AG04450 (cell line): ENCODE results near the gene CDKN2C. TPM values are rescaled to one million over a fixed set of nuclear protein-coding genes. Genes with fewer than 3 reads are reported as not detected.

Source experiments
- CTCF ChIA-PET: fragments of 300-600, 350-600 bp; formaldehyde crosslinking; extraction: SDS; loops from one replicate; lab custom pipeline; 2022; ENCODE audit warnings: antibody characterized with exemption, inconsistent platforms; lab: Charles Lee
- POLR2A ChIA-PET: fragments of 350-600 bp; formaldehyde crosslinking; extraction: SDS; loops from one replicate; lab custom pipeline; 2021; ENCODE audit warnings: antibody characterized with exemption, inconsistent platforms; lab: Yijun Ruan, JAX
- DNase-seq: peaks from one replicate; pipeline ENCODE4 v3.0.0-alpha.2; 2011; ENCODE audit warnings: low read depth, low spot score
- H3K27ac ChIP-seq: one replicate; pipeline ENCODE4 v1.5.1; 2012; ENCODE audit warnings: low read depth, low read length, control low read depth
- H3K27me3 ChIP-seq: one replicate; pipeline ENCODE4 v1.6.0; 2012; ENCODE audit warnings: low read length; ENCODE audit not compliant: control insufficient read depth, insufficient read depth
- H3K4me3 ChIP-seq: 2 replicates; pipeline ENCODE4 v1.5.1; 2011; ENCODE audit warnings: mild to moderate bottlenecking, low read depth, low read length, control low read depth
- H3K9me3 ChIP-seq: 2 replicates; pipeline ENCODE4 v1.5.1; 2012; ENCODE audit warnings: low read length; ENCODE audit not compliant: control insufficient read depth, insufficient read depth
- polyA plus RNA-seq: library from polyadenylated mRNA; depleted of rRNA; stranded (reverse); fragments of >200 nt; gene quantifications from 2 replicates; pipeline ENCODE4 v1.2.3, GENCODE V29; 2011
- TF ChIP-seq, protein P1 (sequence below): IDR thresholded peaks from 2 replicates; pipeline ENCODE4 v1.5.1; 2011; ENCODE audit warnings: low read depth, low read length, control low read depth, inconsistent platforms

The CDKN2C gene
- polyA plus RNA-seq, 1 experiment: 12.5 TPM

GRCh38 chr1:50985094-50985493 is 15.0 kb downstream of the CDKN2C start:
- no peak overlapping the region for H3K4me3 ChIP-seq
- no peaks in the 10 kb centered on the region for H3K9me3 ChIP-seq
- DNase-seq: no peak
- H3K27me3 ChIP-seq: no peaks in the 10 kb centered on the region
- POLR2A ChIA-PET: no interaction called here
- no peak overlapping the region for H3K27ac ChIP-seq
- TF ChIP-seq, protein P1, sequence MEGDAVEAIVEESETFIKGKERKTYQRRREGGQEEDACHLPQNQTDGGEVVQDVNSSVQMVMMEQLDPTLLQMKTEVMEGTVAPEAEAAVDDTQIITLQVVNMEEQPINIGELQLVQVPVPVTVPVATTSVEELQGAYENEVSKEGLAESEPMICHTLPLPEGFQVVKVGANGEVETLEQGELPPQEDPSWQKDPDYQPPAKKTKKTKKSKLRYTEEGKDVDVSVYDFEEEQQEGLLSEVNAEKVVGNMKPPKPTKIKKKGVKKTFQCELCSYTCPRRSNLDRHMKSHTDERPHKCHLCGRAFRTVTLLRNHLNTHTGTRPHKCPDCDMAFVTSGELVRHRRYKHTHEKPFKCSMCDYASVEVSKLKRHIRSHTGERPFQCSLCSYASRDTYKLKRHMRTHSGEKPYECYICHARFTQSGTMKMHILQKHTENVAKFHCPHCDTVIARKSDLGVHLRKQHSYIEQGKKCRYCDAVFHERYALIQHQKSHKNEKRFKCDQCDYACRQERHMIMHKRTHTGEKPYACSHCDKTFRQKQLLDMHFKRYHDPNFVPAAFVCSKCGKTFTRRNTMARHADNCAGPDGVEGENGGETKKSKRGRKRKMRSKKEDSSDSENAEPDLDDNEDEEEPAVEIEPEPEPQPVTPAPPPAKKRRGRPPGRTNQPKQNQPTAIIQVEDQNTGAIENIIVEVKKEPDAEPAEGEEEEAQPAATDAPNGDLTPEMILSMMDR: no peak
- CTCF ChIA-PET: no interaction called here

DNA sequence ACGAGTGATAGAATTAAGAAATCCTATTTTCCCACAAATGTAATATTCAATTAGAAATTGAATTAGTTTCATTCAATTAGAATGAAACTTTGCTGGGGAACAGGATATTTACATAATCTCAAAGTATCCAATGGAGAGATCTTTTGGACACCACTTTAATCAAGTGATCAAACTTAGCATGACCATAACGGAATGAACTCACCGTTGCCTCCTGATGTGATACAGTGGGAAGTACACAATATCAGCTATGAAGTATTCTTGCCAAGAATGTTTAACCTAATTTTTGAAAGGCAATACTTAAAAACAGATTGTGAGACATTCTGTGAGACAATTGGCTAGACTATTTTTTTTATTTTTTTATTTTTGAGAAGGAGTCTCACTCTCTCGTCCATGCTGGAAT is 16.6 kb downstream of the CDKN2C start:
- Histone ChIP-seq H3K27ac (no peak overlapping the region), H3K9me3 (no peaks in the 10 kb centered on the region), H3K27me3 (no peaks in the 10 kb centered on the region), H3K4me3 (no peak overlapping the region)
- POLR2A ChIA-PET: no interaction called here
- DNase-seq: no peak
- TF ChIP-seq, protein P1: no peak
- CTCF ChIA-PET: no interaction called here

- H3K27ac ChIP-seq: no peak overlapping the region
- ChIA-PET POLR2A (no interaction called here), CTCF (interaction anchor here (1.1 kb wide), 1 partner anchor 215 kb away, joined by 3 read pairs; no protein-coding TSS in a partner anchor)
- DNase-seq: no peak
- H3K4me3 ChIP-seq: no peak overlapping the region
- TF ChIP-seq, protein P1: no peak
- H3K27me3 ChIP-seq: no peaks in the 10 kb centered on the region
- H3K9me3 ChIP-seq: no peaks in the 10 kb centered on the region
Observed at GRCh38 chr1:50989694-50990093, 19.6 kb downstream of the CDKN2C start.

GRCh38 chr1:50992532-50993318 is 22.7 kb downstream of the CDKN2C start:
- Histone ChIP-seq H3K9me3 (no peaks in the 10 kb centered on the region), H3K27me3 (no peaks in the 10 kb centered on the region), H3K4me3 (no peak overlapping the region), H3K27ac (no peak overlapping the region)
- ChIA-PET CTCF (no interaction called here), POLR2A (no interaction called here)
- TF ChIP-seq, protein P1: no peak
- DNase-seq: no peak

GRCh38 chr1:50993645-50994044 is 23.6 kb downstream of the CDKN2C start:
- Histone ChIP-seq H3K27me3 (no peaks in the 10 kb centered on the region), H3K4me3 (no peak overlapping the region), H3K27ac (no peak overlapping the region), H3K9me3 (no peaks in the 10 kb centered on the region)
- ChIA-PET POLR2A (no interaction called here), CTCF (no interaction called here)
- TF ChIP-seq, protein P1: no peak
- no peak for DNase-seq
